H9 (cell line): ENCODE data around the gene BRCA1. TPM values are rescaled to one million over a fixed set of nuclear protein-coding genes. Genes with fewer than 3 reads are reported as not detected.
A peak's percentile ranks its signal among the peaks of the same experiment; 100 is the strongest.

Experiments
- DNase-seq: peaks from one replicate; pipeline ENCODE4 v3.0.0-alpha.2; 2017
- H2AFZ ChIP-seq: one replicate; pipeline ENCODE4 v1.6.1; 2013; ENCODE audit warnings: mild to moderate bottlenecking, low read length, control low read depth, moderate library complexity
- H2AK5ac ChIP-seq: 2 replicates; pipeline ENCODE4 v1.6.1; 2013; ENCODE audit warnings: low read length, control low read depth, mixed read lengths; ENCODE audit not compliant: insufficient read length
- H2BK120ac ChIP-seq: one replicate; pipeline ENCODE4 v1.6.1; 2013; ENCODE audit warnings: low read depth, mild to moderate bottlenecking, low read length, control low read depth, inconsistent platforms; ENCODE audit not compliant: poor library complexity, severe bottlenecking
- H2BK12ac ChIP-seq: 2 replicates; pipeline ENCODE4 v1.6.1; 2013; ENCODE audit warnings: low read length, control low read depth, mixed read lengths, low read depth; ENCODE audit not compliant: insufficient read length
- H2BK15ac ChIP-seq: 2 replicates; pipeline ENCODE4 v1.6.1; 2013; ENCODE audit warnings: low read depth, low read length, control low read depth
- H2BK20ac ChIP-seq: one replicate; pipeline ENCODE4 v1.6.1; 2013; ENCODE audit warnings: low read depth, mild to moderate bottlenecking, low read length, control low read depth, inconsistent platforms; ENCODE audit not compliant: poor library complexity, severe bottlenecking
- H2BK5ac ChIP-seq: 2 replicates; pipeline ENCODE4 v1.6.1; 2013; ENCODE audit warnings: low read length, control low read depth, mixed read lengths; ENCODE audit not compliant: insufficient read length
- H3K14ac ChIP-seq: 2 replicates; pipeline ENCODE4 v1.6.1; 2013; ENCODE audit warnings: low read length, control low read depth; ENCODE audit not compliant: insufficient read depth
- H3K18ac ChIP-seq: 2 replicates; pipeline ENCODE4 v1.6.1; 2013; ENCODE audit warnings: low read depth, mild to moderate bottlenecking, mixed read lengths, low read length, control low read depth; ENCODE audit not compliant: insufficient read length
- H3K23ac ChIP-seq: 2 replicates; pipeline ENCODE4 v1.6.1; 2013; ENCODE audit warnings: low read length, control low read depth, mixed read lengths, low read depth; ENCODE audit not compliant: insufficient read length
- H3K23me2 ChIP-seq: 2 replicates; pipeline ENCODE4 v1.6.1; 2013; ENCODE audit warnings: low read depth, mild to moderate bottlenecking, mixed read lengths, low read length, control low read depth; ENCODE audit not compliant: insufficient read length, poor library complexity, severe bottlenecking
- H3K27ac ChIP-seq: 2 replicates; pipeline ENCODE4 v1.5.1; 2013; ENCODE audit warnings: low read length, control low read depth, mixed read lengths, low read depth; ENCODE audit not compliant: insufficient read length
- H3K27me3 ChIP-seq: 2 replicates; pipeline ENCODE4 v1.6.1; 2013; ENCODE audit warnings: low read length, control low read depth, inconsistent platforms; ENCODE audit not compliant: insufficient read depth
- H3K4ac ChIP-seq: 2 replicates; pipeline ENCODE4 v1.6.1; 2013; ENCODE audit warnings: low read depth, mild to moderate bottlenecking, control low read depth, inconsistent platforms, low read length, moderate library complexity
- H3K4me1 ChIP-seq: 2 replicates; pipeline ENCODE4 v1.6.1; 2013; ENCODE audit warnings: low read length, control low read depth, inconsistent platforms; ENCODE audit not compliant: insufficient read depth
- H3K4me2 ChIP-seq: 2 replicates; pipeline ENCODE4 v1.6.1; 2013; ENCODE audit warnings: low read length, control low read depth, mixed read lengths; ENCODE audit not compliant: insufficient read length, insufficient read depth
- H3K56ac ChIP-seq: 2 replicates; pipeline ENCODE4 v1.6.1; 2013; ENCODE audit warnings: low read depth, mild to moderate bottlenecking, mixed read lengths, low read length, control low read depth; ENCODE audit not compliant: insufficient read length
- H3K79me1 ChIP-seq: 2 replicates; pipeline ENCODE4 v1.6.1; 2013; ENCODE audit warnings: low read depth, mild to moderate bottlenecking, moderate library complexity, low read length, control low read depth, inconsistent platforms; ENCODE audit not compliant: insufficient read depth, poor library complexity, severe bottlenecking
- H3K79me2 ChIP-seq: 2 replicates; pipeline ENCODE4 v1.6.1; 2013; ENCODE audit warnings: low read length, control low read depth, inconsistent platforms; ENCODE audit not compliant: insufficient read depth
- H3K9ac ChIP-seq: 2 replicates; pipeline ENCODE4 v1.6.1; 2013; ENCODE audit warnings: low read length, control low read depth, mixed read lengths; ENCODE audit not compliant: insufficient read length; ENCODE audit errors: extremely low read depth
- H3K9me3 ChIP-seq: one replicate; pipeline ENCODE4 v1.6.1; 2013; ENCODE audit warnings: low read depth, low read length, inconsistent platforms; ENCODE audit not compliant: control insufficient read depth
- H3T11ph ChIP-seq: one replicate; pipeline ENCODE4 v1.6.1; 2013; ENCODE audit warnings: mild to moderate bottlenecking, low read length, control low read depth, inconsistent platforms
- H4K20me1 ChIP-seq: one replicate; pipeline ENCODE4 v1.6.1; 2013; ENCODE audit not compliant: control insufficient read depth, insufficient read length, insufficient read depth
- H4K5ac ChIP-seq: 2 replicates; pipeline ENCODE4 v1.6.1; 2013; ENCODE audit warnings: low read depth, mild to moderate bottlenecking, mixed read lengths, low read length, control low read depth; ENCODE audit not compliant: insufficient read length
- H4K8ac ChIP-seq: replicated peaks from 2 replicates; pipeline ENCODE4 v1.6.1; 2013; ENCODE audit warnings: low read length, control low read depth, mixed read lengths, low read depth; ENCODE audit not compliant: insufficient read length
- H4K91ac ChIP-seq: 2 replicates; pipeline ENCODE4 v1.6.1; 2013; ENCODE audit warnings: low read depth, mild to moderate bottlenecking, moderate library complexity, mixed read lengths, low read length, control low read depth; ENCODE audit not compliant: insufficient read length
- H3K27ac Mint-ChIP-seq, 3 experiments: 2 replicates in 2 of 3; 3 replicates in 1 of 3; pipeline ENCODE4 v1.8.0; 2020 to 2021; ENCODE audit warnings: mixed read lengths in 3 of 3, mild to moderate bottlenecking in 1 of 3, moderate library complexity in 1 of 3
- H3K27me3 Mint-ChIP-seq: 2 replicates; pipeline ENCODE4 v1.8.0; 2021; ENCODE audit warnings: low read depth, mild to moderate bottlenecking, moderate library complexity, mixed read lengths
- H3K36me3 Mint-ChIP-seq, 3 experiments: 2 replicates in 2 of 3; 3 replicates in 1 of 3; pipeline ENCODE4 v1.8.0; 2020 to 2021; ENCODE audit warnings: low read depth in 3 of 3, mixed read lengths in 3 of 3; ENCODE audit not compliant: insufficient read depth in 1 of 3
- H3K4me1 Mint-ChIP-seq, 2 experiments: 2 replicates each; pipeline ENCODE4 v1.8.0; 2020; ENCODE audit warnings: mixed read lengths in 2 of 2
- H3K4me3 Mint-ChIP-seq, 2 experiments: 2 replicates in 1 of 2; 3 replicates in 1 of 2; pipeline ENCODE4 v1.8.0; 2020 to 2021; ENCODE audit warnings: mild to moderate bottlenecking in 2 of 2, mixed read lengths in 2 of 2, moderate library complexity in 1 of 2
- H3K9me3 Mint-ChIP-seq, 2 experiments: 2 replicates in 1 of 2; 3 replicates in 1 of 2; pipeline ENCODE4 v1.8.0; 2020; ENCODE audit warnings: mild to moderate bottlenecking in 2 of 2, mixed read lengths in 2 of 2, moderate library complexity in 1 of 2
- CTCF ChIP-seq: fragments of 200-600 bp; sonication (generic); conservative IDR thresholded peaks from 3 replicates; pipeline ENCODE4 v1.8.0; 2021; ENCODE audit warnings: antibody characterized with exemption, mild to moderate bottlenecking
- WGBS: extraction: QIAGEN DNeasy Blood & Tissue Kit; methylation state at CpG from one replicate; pipeline ENCODE4 v1.1.7; 2013; ENCODE audit warnings: missing lambda C conversion rate, low lambda C conversion rate, mixed read lengths; ENCODE audit not compliant: insufficient read length; ENCODE audit errors: extremely low coverage; 5-methylcytosine and 5-hydroxymethylcytosine counted together
- total RNA-seq: library from RNA; stranded (reverse); gene quantifications from 2 replicates; pipeline ENCODE4 v1.2.1, GENCODE V29; 2021

Gene BRCA1
- total RNA-seq, 1 experiment from 2014 or later: 32.3 TPM

GRCh38 chr17:42997984-42998938, 126.9 kb downstream of the BRCA1 start, which contains the start of gene RPL27:
Gene RPL27 (plus strand): TSS chr17:42998419. CDS start chr17:42998751, 332 bp downstream.
- Histone ChIP-seq H3K9ac (peak within 1 kb of the TSS; percentile 98), H3K14ac (peak within 1 kb of the TSS; percentile 92), H3K23ac (no peak within 1 kb of the TSS), H2AK5ac (no peak within 1 kb of the TSS), H3K9me3 (no peaks in the 10 kb centered on the region), H2BK5ac (peak within 1 kb of the TSS; percentile 15), H3K23me2 (peaks cover 10% of the 10 kb centered on the region), H3K27ac (peak within 1 kb of the TSS; percentile 13), H3K27me3 (no peaks in the 10 kb centered on the region), H4K91ac (no peak within 1 kb of the TSS), H4K20me1 (no peaks in the 10 kb centered on the region), H3T11ph (no peak within 1 kb of the TSS), H3K56ac (peak within 1 kb of the TSS; percentile 38), H4K5ac (peak within 1 kb of the TSS; percentile 74), H4K8ac (peak within 1 kb of the TSS; percentile 58), H3K79me1 (peaks cover 6% of the 10 kb centered on the region), H2AFZ (no peak within 1 kb of the TSS), H3K79me2 (peaks cover 15% of the 10 kb centered on the region; the same call in 1 of the 2 replicates), H2BK12ac (no peak within 1 kb of the TSS), H3K4me1 (no peaks in the 10 kb centered on the region), H3K4me2 (peak within 1 kb of the TSS; percentile 95), H3K18ac (peak within 1 kb of the TSS; percentile 81), H3K4ac (peak within 1 kb of the TSS; percentile 40; the same call in 1 of the 2 replicates), H2BK15ac (no peak within 1 kb of the TSS), H2BK120ac (no peak within 1 kb of the TSS), H2BK20ac (no peak within 1 kb of the TSS)
- Mint-ChIP-seq H3K27me3 (no peaks in the 10 kb centered on the region), H3K36me3 (peaks cover 37 to 58% (median 52%) of the 10 kb centered on the region in 3 experiments), H3K4me1 (peaks cover 20 to 25% of the 10 kb centered on the region in 2 experiments), H3K4me3 (peak within 1 kb of the TSS; percentile 97 to 98), H3K9me3 (no peaks in the 10 kb centered on the region; a peak in 1 of 5 replicates), H3K27ac (peak within 1 kb of the TSS; percentile 98 to 100 (median 99))
- peak; percentile 89 for TF ChIP-seq CTCF
- WGBS: no CpG with 5 or more reads among the region's 49 CpGs
- DNase-seq: peak; percentile 100
